Osteoblast (primary cell): ENCODE measurements around the gene HMCES. TPM values are rescaled to one million over a fixed set of nuclear protein-coding genes. Genes with fewer than 3 reads are reported as not detected.
"Not testable (repeated sequence)": the region's sequence is repeated elsewhere in the genome, so short reads cannot be mapped to it uniquely, and the experiment has no call there.

Experiments used
- DNase-seq: peaks from one replicate; pipeline ENCODE4 v3.0.0; 2011; ENCODE audit warnings: low spot score, mixed read lengths; ENCODE audit not compliant: insufficient read length; ENCODE audit errors: missing footprints
- H2AFZ ChIP-seq: 2 replicates; pipeline ENCODE4 v1.6.0; 2011; ENCODE audit warnings: mild to moderate bottlenecking, low read length
- H3K27ac ChIP-seq: 2 replicates; pipeline ENCODE4 v1.5.1; 2011; ENCODE audit warnings: mild to moderate bottlenecking, low read depth, low read length, moderate library complexity
- H3K27me3 ChIP-seq: 2 replicates; pipeline ENCODE4 v1.6.0; 2012; ENCODE audit warnings: mild to moderate bottlenecking, control low read depth, inconsistent platforms, low read length, moderate library complexity; ENCODE audit not compliant: insufficient read depth
- H3K36me3 ChIP-seq: 2 replicates; pipeline ENCODE4 v1.5.1; 2011; ENCODE audit warnings: mild to moderate bottlenecking, low read length, control low read depth, moderate library complexity; ENCODE audit not compliant: insufficient read depth
- H3K4me1 ChIP-seq: 2 replicates; pipeline ENCODE4 v1.5.1; 2011; ENCODE audit warnings: mild to moderate bottlenecking, low read length, control low read depth, moderate library complexity; ENCODE audit not compliant: insufficient read depth
- H3K4me2 ChIP-seq: 2 replicates; pipeline ENCODE4 v1.6.0; 2011; ENCODE audit warnings: mild to moderate bottlenecking, low read length; ENCODE audit not compliant: insufficient read depth
- H3K4me3 ChIP-seq: fragments of 200-600 bp; sonication (generic); 3 replicates; pipeline ENCODE4 v1.5.1; 2012; ENCODE audit warnings: mild to moderate bottlenecking, low read length, inconsistent platforms; ENCODE audit not compliant: insufficient read depth
- H3K79me2 ChIP-seq: 2 replicates; pipeline ENCODE4 v1.6.0; 2012; ENCODE audit warnings: mild to moderate bottlenecking, low read length, control low read depth, inconsistent platforms; ENCODE audit not compliant: insufficient read depth
- H3K9me3 ChIP-seq: 2 replicates; pipeline ENCODE4 v1.5.1; 2011; ENCODE audit warnings: low read depth, low read length, control low read depth
- H4K20me1 ChIP-seq: 2 replicates; pipeline ENCODE4 v1.6.0; 2012; ENCODE audit warnings: mild to moderate bottlenecking, low read length, control low read depth; ENCODE audit not compliant: insufficient read depth
- total RNA-seq: library from RNA; depleted of rRNA; stranded (reverse); fragments of >200 nt; gene quantifications from 2 replicates; pipeline ENCODE4 v1.2.3, GENCODE V29; 2012
- TF ChIP-seq, protein P1 (sequence below): IDR thresholded peaks from 2 replicates; pipeline ENCODE4 v1.5.1; 2011; ENCODE audit warnings: mild to moderate bottlenecking, low read depth, low read length, moderate library complexity; ENCODE audit errors: extremely low read depth

The HMCES gene
- total RNA-seq, 1 donor = 10.5 TPM

DNA sequence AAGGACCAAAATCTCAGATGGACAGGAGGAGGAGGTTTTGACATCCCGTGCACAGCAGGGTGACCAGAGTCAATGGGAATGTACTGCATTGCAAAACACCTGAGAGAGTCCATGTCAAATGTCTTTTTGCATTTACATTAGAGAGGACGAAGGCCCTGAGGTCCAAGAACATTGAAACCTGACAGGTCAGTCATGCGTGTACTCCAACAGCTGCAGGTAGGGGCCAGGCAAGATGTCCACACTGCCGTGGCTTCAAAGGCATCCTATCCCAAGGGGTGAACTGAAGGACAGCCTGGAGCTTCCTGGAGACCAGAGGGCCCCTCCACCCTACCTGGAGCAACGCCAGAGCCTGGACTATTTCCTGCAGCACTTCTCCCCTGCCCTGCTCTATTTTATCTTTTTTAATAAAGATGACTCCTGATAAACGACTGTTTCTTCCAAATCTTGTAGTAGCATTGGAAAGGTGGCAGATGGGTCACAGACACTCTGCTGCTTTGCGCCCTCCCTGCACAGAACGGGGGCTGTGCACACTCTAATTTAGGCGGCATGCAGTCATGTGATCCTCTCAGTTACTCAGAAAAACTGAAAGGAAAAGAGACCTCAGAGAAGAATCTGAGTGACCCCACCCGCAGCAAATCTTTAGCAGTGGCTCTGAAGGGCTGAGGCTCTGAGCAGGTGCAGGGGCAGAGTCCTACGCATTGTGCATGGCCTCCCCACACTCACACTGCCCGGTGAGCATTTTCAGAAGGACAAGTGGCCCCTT lies 68.2 kb downstream of the HMCES start:
- TF ChIP-seq, protein P1, sequence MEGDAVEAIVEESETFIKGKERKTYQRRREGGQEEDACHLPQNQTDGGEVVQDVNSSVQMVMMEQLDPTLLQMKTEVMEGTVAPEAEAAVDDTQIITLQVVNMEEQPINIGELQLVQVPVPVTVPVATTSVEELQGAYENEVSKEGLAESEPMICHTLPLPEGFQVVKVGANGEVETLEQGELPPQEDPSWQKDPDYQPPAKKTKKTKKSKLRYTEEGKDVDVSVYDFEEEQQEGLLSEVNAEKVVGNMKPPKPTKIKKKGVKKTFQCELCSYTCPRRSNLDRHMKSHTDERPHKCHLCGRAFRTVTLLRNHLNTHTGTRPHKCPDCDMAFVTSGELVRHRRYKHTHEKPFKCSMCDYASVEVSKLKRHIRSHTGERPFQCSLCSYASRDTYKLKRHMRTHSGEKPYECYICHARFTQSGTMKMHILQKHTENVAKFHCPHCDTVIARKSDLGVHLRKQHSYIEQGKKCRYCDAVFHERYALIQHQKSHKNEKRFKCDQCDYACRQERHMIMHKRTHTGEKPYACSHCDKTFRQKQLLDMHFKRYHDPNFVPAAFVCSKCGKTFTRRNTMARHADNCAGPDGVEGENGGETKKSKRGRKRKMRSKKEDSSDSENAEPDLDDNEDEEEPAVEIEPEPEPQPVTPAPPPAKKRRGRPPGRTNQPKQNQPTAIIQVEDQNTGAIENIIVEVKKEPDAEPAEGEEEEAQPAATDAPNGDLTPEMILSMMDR = no peak
- H3K4me3 ChIP-seq = no peak overlapping the region
- H3K79me2 ChIP-seq = no peaks in the 10 kb centered on the region
- H3K4me1 ChIP-seq = peaks cover 7% of the 10 kb centered on the region
- H3K27me3 ChIP-seq = peaks cover 18% of the 10 kb centered on the region
- H3K4me2 ChIP-seq = no peak overlapping the region
- no peak overlapping the region for H2AFZ ChIP-seq
- no peaks in the 10 kb centered on the region for H3K9me3 ChIP-seq
- no peaks in the 10 kb centered on the region for H4K20me1 ChIP-seq
- peak; percentile 73 for DNase-seq
- no peak overlapping the region for H3K27ac ChIP-seq
- no peaks in the 10 kb centered on the region for H3K36me3 ChIP-seq

DNA sequence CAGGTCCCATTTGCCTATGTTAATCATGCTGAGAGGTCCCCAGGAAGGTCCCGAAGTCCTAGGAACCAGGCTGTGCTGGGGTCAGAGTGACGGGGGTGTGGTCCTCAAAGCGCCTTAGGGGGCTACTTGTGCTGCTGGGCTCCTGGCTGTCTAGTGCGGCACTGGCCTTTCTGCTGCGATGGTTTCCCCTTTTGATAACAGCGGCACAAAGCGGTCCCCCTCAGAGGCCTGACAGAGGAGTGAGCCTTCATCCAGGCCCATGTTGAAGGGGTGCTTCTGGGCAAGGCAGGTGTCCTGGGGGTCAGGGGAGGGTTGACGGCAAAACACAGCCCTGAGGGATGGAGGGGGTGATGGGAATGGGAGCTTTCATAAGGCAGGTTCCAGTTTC lies 68.8 kb downstream of the HMCES start:
- Histone ChIP-seq H3K36me3 (no peaks in the 10 kb centered on the region), H3K27ac (no peak overlapping the region), H3K4me1 (peaks cover 7% of the 10 kb centered on the region), H2AFZ (no peak overlapping the region), H3K4me3 (no peak overlapping the region), H3K27me3 (peaks cover 18% of the 10 kb centered on the region), H4K20me1 (no peaks in the 10 kb centered on the region), H3K9me3 (no peaks in the 10 kb centered on the region), H3K4me2 (no peak overlapping the region), H3K79me2 (no peaks in the 10 kb centered on the region)
- DNase-seq = peak; percentile 17
- TF ChIP-seq, protein P1 = no peak

DNA sequence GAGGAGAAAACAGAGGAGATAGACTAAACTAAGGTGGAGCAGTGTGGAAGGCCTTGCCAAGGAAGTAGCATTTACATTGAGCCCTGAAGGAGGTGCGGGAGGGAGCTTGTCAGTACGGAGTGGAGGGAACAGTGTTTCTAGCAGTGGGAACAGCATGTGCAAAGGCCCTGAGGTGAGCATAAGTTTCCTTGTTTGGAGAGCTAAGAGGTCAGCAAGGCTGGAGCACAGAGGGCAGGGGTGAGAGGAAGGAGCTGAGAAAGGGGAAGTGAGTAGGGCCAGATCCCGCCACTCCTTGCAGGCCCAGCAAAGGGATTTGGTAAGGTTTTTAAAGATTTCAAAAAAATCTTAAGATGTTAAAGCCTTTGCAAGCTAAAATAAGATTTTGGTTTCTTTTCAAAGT lies 70.1 kb downstream of the HMCES start:
- no peaks in the 10 kb centered on the region for H3K9me3 ChIP-seq
- H3K27ac ChIP-seq = no peak overlapping the region
- no peaks in the 10 kb centered on the region for H4K20me1 ChIP-seq
- peaks cover 7% of the 10 kb centered on the region for H3K4me1 ChIP-seq
- H2AFZ ChIP-seq = no peak overlapping the region
- H3K4me2 ChIP-seq = no peak overlapping the region
- TF ChIP-seq, protein P1 = no peak
- peak; percentile 47 for DNase-seq
- peaks cover 13% of the 10 kb centered on the region for H3K27me3 ChIP-seq
- no peaks in the 10 kb centered on the region for H3K79me2 ChIP-seq
- H3K36me3 ChIP-seq = no peaks in the 10 kb centered on the region
- no peak overlapping the region for H3K4me3 ChIP-seq

DNA sequence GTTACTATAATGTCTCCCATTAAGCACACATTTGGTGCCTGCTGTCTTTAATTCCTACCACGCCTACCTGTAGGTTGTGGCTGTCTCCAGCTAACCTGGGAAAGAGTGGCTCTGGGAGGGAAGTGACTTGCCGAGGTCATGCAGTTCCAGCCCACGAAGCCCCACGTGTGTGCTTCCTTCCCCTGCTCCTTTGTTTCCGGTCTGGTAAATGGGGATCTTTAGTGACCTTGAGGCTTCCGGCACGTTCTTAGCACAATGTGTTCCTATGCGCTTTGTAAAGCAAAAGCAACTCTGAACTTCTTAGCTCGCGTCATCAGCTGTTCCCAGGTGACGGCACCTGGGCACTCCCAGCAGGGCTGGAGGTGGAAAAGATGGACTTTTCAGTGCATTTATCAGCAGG lies 70.5 kb downstream of the HMCES start:
- not testable (repeated sequence) for H4K20me1 ChIP-seq, H3K4me2 ChIP-seq, H3K27ac ChIP-seq, H3K4me1 ChIP-seq, H3K4me3 ChIP-seq, DNase-seq, H3K79me2 ChIP-seq, H2AFZ ChIP-seq, H3K36me3 ChIP-seq, H3K9me3 ChIP-seq
- peaks cover 13% of the 10 kb centered on the region for H3K27me3 ChIP-seq
